Keratinocyte (primary cell): ENCODE measurements around the gene HHIP. TPM values are rescaled to one million over a fixed set of nuclear protein-coding genes. Genes with fewer than 3 reads are reported as not detected.

ENCODE experiments used
- DNase-seq: peaks from one replicate; pipeline ENCODE4 v3.0.0-alpha.2; 2011; ENCODE audit warnings: low read depth, missing footprints, low spot score
- FAIRE-seq: peaks from 2 replicates; lab custom pipeline; 2011; peaks lifted over from hg19 to GRCh38; lab: Jason Lieb, UNC
- H2AFZ ChIP-seq: 2 replicates; pipeline ENCODE4 v1.6.0; 2012; ENCODE audit warnings: low read length, control low read depth, inconsistent platforms; ENCODE audit not compliant: control insufficient read depth
- H3K27ac ChIP-seq: 2 replicates; pipeline ENCODE4 v1.5.1; 2011; ENCODE audit warnings: low read length; ENCODE audit not compliant: control insufficient read depth, insufficient read depth
- H3K27me3 ChIP-seq: 3 replicates; pipeline ENCODE4 v1.6.0; 2011; ENCODE audit warnings: low read length; ENCODE audit not compliant: control insufficient read depth, insufficient read depth; ENCODE audit errors: extremely low read depth
- H3K36me3 ChIP-seq, 2 experiments: 2 replicates in 1 of 2; 3 replicates in 1 of 2; pipeline ENCODE4 v1.5.1; 2011; ENCODE audit warnings: low read length in 2 of 2, mild to moderate bottlenecking in 1 of 2; ENCODE audit not compliant: control insufficient read depth in 2 of 2, insufficient read depth in 2 of 2; ENCODE audit errors: extremely low read depth in 1 of 2
- H3K4me1 ChIP-seq: 3 replicates; pipeline ENCODE4 v1.5.1; 2011; ENCODE audit warnings: low read length; ENCODE audit not compliant: control insufficient read depth, insufficient read depth; ENCODE audit errors: extremely low read depth
- H3K4me2 ChIP-seq: 3 replicates; pipeline ENCODE4 v1.6.0; 2011; ENCODE audit warnings: low read depth, low read length; ENCODE audit not compliant: control insufficient read depth, insufficient read depth; ENCODE audit errors: extremely low read depth
- H3K4me3 ChIP-seq, 3 experiments: fragments of 200-600 bp in 1 of 3; sonication (generic) in 1 of 3; 2 replicates in 2 of 3; 3 replicates in 1 of 3; pipeline ENCODE4 v1.5.1; 2011 to 2016; ENCODE audit warnings: low read length in 3 of 3, mild to moderate bottlenecking in 3 of 3, control low read depth in 2 of 3, inconsistent platforms in 1 of 3, low read depth in 1 of 3, mixed read lengths in 1 of 3, mixed run types in 1 of 3, moderate library complexity in 1 of 3; ENCODE audit not compliant: control insufficient read depth in 2 of 3, insufficient read depth in 2 of 3; ENCODE audit errors: extremely low read depth in 1 of 3
- H3K79me2 ChIP-seq: 2 replicates; pipeline ENCODE4 v1.6.0; 2012; ENCODE audit warnings: low read length; ENCODE audit not compliant: control insufficient read depth, insufficient read depth
- H3K9ac ChIP-seq: 3 replicates; pipeline ENCODE4 v1.6.0; 2011; ENCODE audit warnings: low read length; ENCODE audit not compliant: control insufficient read depth, insufficient read depth; ENCODE audit errors: extremely low read depth
- H3K9me1 ChIP-seq: 3 replicates; pipeline ENCODE4 v1.6.0; 2011; ENCODE audit warnings: low read length; ENCODE audit not compliant: control insufficient read depth, insufficient read depth; ENCODE audit errors: extremely low read depth
- H3K9me3 ChIP-seq: 2 replicates; pipeline ENCODE4 v1.5.1; 2012; ENCODE audit warnings: low read depth, low read length; ENCODE audit not compliant: control insufficient read depth
- H4K20me1 ChIP-seq: 3 replicates; pipeline ENCODE4 v1.6.0; 2011; ENCODE audit warnings: low read length; ENCODE audit not compliant: control insufficient read depth, insufficient read depth; ENCODE audit errors: extremely low read depth
- EZH2 ChIP-seq: IDR thresholded peaks from one replicate; pipeline ENCODE4 v1.6.1; 2012; ENCODE audit warnings: inconsistent platforms, mild to moderate bottlenecking, low read length, moderate library complexity
- dilution Hi-C: fragments of 300-500 bp; cut with MboI; formaldehyde crosslinking; loops from one replicate; pipeline ENCODE4 v1.7.0; 2020; ENCODE audit warnings: low sequenced_read_pairs; ENCODE audit not compliant: extremely low pct_ligation_motif_present
- polyA plus RNA-seq, 5 experiments: library from polyadenylated mRNA; depleted of rRNA in 3 of 5; stranded (reverse) in 3 of 5; stranded (forward) in 1 of 5; unstranded in 1 of 5; fragments of >200 nt; gene quantifications; 1 replicate in 1 of 5; 2 replicates in 3 of 5; 3 replicates in 1 of 5; pipeline versions ENCODE4 v1.2.1 to v1.2.3, GENCODE V29; 2011 to 2012; ENCODE audit warnings: missing spikeins in 2 of 5, low read depth in 1 of 5, low replicate concordance in 1 of 5
- TF ChIP-seq, protein P1 (sequence below), 3 experiments: IDR thresholded peaks in 1 of 3; conservative IDR thresholded peaks in 1 of 3; optimal IDR thresholded peaks in 1 of 3; 2 replicates in 2 of 3; 3 replicates in 1 of 3; pipeline versions ENCODE3 to v1.5.1; 2011; ENCODE audit warnings: low read length in 3 of 3, mild to moderate bottlenecking in 3 of 3, moderate library complexity in 2 of 3, control low read depth in 1 of 3, inconsistent platforms in 1 of 3; ENCODE audit not compliant: insufficient read depth in 2 of 3; ENCODE audit errors: extremely low read depth in 1 of 3

The HHIP gene
- polyA plus RNA-seq, 1 donor (not counting 4 experiments of a cell fraction or from before 2014, with no cell fraction given), result 0.20 TPM

DNA sequence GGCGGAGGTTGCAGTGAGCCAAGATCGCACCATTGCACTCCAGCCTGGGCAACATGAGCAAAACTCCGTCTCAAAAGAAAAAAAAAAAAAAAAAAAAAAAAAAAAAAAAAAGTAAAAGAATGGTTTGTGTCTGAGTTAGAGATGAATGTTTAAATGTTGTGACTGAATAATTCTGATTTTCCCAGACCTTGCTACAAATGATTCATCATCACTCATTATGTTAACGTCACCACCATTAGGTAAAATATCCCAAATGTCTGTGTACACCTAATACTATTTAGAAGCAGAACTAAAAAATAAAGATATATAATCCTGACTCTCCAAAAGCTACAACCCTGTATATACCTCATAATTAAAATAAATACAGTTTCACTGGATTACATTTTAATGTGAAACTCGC is 70.8 kb downstream of the HHIP start:
- Histone ChIP-seq H3K9me3 (no peaks in the 10 kb centered on the region), H3K79me2 (no peaks in the 10 kb centered on the region), H3K9me1 (no peaks in the 10 kb centered on the region), H3K4me3 (no peak overlapping the region), H3K4me2 (no peak overlapping the region), H4K20me1 (no peaks in the 10 kb centered on the region), H3K4me1 (no peaks in the 10 kb centered on the region), H3K36me3 (no peaks in the 10 kb centered on the region), H3K27me3 (no peaks in the 10 kb centered on the region), H2AFZ (no peak overlapping the region), H3K9ac (no peak overlapping the region), H3K27ac (no peak overlapping the region)
- FAIRE-seq (no peak), DNase-seq (no peak)
- dilution Hi-C loops, result no loop called here
- TF ChIP-seq EZH2, result no peak
- TF ChIP-seq, protein P1, sequence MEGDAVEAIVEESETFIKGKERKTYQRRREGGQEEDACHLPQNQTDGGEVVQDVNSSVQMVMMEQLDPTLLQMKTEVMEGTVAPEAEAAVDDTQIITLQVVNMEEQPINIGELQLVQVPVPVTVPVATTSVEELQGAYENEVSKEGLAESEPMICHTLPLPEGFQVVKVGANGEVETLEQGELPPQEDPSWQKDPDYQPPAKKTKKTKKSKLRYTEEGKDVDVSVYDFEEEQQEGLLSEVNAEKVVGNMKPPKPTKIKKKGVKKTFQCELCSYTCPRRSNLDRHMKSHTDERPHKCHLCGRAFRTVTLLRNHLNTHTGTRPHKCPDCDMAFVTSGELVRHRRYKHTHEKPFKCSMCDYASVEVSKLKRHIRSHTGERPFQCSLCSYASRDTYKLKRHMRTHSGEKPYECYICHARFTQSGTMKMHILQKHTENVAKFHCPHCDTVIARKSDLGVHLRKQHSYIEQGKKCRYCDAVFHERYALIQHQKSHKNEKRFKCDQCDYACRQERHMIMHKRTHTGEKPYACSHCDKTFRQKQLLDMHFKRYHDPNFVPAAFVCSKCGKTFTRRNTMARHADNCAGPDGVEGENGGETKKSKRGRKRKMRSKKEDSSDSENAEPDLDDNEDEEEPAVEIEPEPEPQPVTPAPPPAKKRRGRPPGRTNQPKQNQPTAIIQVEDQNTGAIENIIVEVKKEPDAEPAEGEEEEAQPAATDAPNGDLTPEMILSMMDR (optimal IDR thresholded peaks at IDR 0.05 in 1 of 3, IDR thresholded peaks at IDR 0.05 in 1 of 3, conservative IDR thresholded peaks at IDR 0.05 in 1 of 3; ENCODE audit: extremely low read depth in 1 of 3, insufficient read depth in 2 of 3, low read length in 3 of 3), result no peak

DNA sequence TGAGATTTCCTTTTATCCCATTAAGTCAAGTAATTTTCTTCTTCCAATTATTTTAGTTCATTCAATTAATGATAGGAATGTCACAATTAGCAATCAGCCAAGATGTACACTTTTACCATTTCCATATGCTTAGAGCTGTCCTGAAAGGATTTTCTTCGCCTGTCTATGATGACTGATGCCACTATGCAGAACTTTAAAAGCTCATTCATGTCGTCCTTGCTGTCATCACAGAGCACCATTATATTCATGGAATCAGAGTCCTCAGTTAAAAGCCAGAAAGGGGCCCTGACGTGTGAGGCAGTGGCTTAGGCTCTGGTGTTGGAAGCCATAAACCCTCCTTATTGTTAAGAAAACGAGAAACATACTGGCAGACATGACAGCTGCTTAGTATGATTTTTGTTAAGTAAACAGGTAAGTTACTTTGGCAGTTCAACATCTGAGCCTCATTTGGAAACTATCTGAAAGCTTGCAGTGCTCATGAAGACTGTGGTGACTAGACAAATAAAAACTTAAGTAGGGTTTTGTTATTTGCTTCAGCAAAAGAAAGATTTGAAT is 73.1 kb downstream of the HHIP start:
- FAIRE-seq, result no peak
- H2AFZ ChIP-seq, result no peak overlapping the region
- no peaks in the 10 kb centered on the region for H3K79me2 ChIP-seq
- no peaks in the 10 kb centered on the region for H3K9me3 ChIP-seq
- H3K27me3 ChIP-seq, result no peaks in the 10 kb centered on the region
- no peaks in the 10 kb centered on the region for H3K9me1 ChIP-seq
- dilution Hi-C loops, result no loop called here
- no peak overlapping the region for H3K27ac ChIP-seq
- TF ChIP-seq, protein P1 (optimal IDR thresholded peaks at IDR 0.05 in 1 of 3, IDR thresholded peaks at IDR 0.05 in 1 of 3, conservative IDR thresholded peaks at IDR 0.05 in 1 of 3; ENCODE audit: extremely low read depth in 1 of 3, insufficient read depth in 2 of 3, low read length in 3 of 3), result no peak
- no peak for TF ChIP-seq EZH2
- no peak for DNase-seq
- no peak overlapping the region for H3K4me2 ChIP-seq
- H3K4me3 ChIP-seq, result no peak overlapping the region
- H3K36me3 ChIP-seq, result no peaks in the 10 kb centered on the region
- no peak overlapping the region for H3K9ac ChIP-seq
- no peaks in the 10 kb centered on the region for H4K20me1 ChIP-seq
- no peaks in the 10 kb centered on the region for H3K4me1 ChIP-seq
